Subcutaneous adipose tissue (tissue), 4 donors: ENCODE measurements around the gene MCC. TPM values are rescaled to one million over a fixed set of nuclear protein-coding genes. Genes with fewer than 3 reads are reported as not detected.

Experiments used
- CTCF ChIP-seq: fragments of 450-650 bp; IDR thresholded peaks from one replicate; pipeline ENCODE4 v1.5.1; 2016; ENCODE audit warnings: low read depth, mild to moderate bottlenecking, control low read depth, antibody characterized with exemption, moderate library complexity
- total RNA-seq, 4 donors: library from RNA; depleted of rRNA; stranded (reverse); fragments of >200 nt; gene quantifications; one replicate each; pipeline ENCODE4 v1.1.0, GENCODE V29; 2016

MCC gene
- total RNA-seq, 4 donors from 2014 or later: 15.0 to 57.3 (median 23.7) TPM

GRCh38 chr5:113231653-113232000 lies 256.6 kb downstream of the MCC start:
- no peak for TF ChIP-seq CTCF

- TF ChIP-seq CTCF: no peak
These were observed 257.3 kb downstream of the MCC start for GRCh38 chr5:113230711-113231652.

GRCh38 chr5:113227798-113228197 lies 260.5 kb downstream of the MCC start:
- no peak for TF ChIP-seq CTCF

GRCh38 chr5:113226116-113226736 lies 262.0 kb downstream of the MCC start:
- TF ChIP-seq CTCF: no peak

- TF ChIP-seq CTCF: no peak
These were observed 263.0 kb downstream of the MCC start for GRCh38 chr5:113225259-113225658.

- TF ChIP-seq CTCF: no peak
These were observed 263.6 kb downstream of the MCC start for GRCh38 chr5:113224605-113225065.
